GM06990 (cell line): Measurements from ENCODE around the gene RHOH.

ENCODE experiments used
- DNase-seq: peaks from one replicate; pipeline ENCODE4 v3.0.0-alpha.2; 2011; ENCODE audit not compliant: insufficient read length; ENCODE audit errors: extremely low read depth
- H3K27me3 ChIP-seq: replicated peaks from 2 replicates; pipeline ENCODE4 v1.6.0; 2011; ENCODE audit warnings: low read length; ENCODE audit not compliant: control insufficient read depth, insufficient read depth
- H3K36me3 ChIP-seq: 2 replicates; pipeline ENCODE4 v1.5.1; 2011; ENCODE audit warnings: low read length; ENCODE audit not compliant: control insufficient read depth, insufficient read depth
- H3K4me3 ChIP-seq: replicated peaks from 2 replicates; pipeline ENCODE4 v1.5.1; 2011; ENCODE audit warnings: low read depth, mild to moderate bottlenecking, control low read depth, low read length
- TF ChIP-seq, protein P1 (sequence below): IDR thresholded peaks from 2 replicates; pipeline ENCODE4 v1.5.1; 2011; ENCODE audit warnings: low read length, control low read depth, mild to moderate bottlenecking, inconsistent platforms; ENCODE audit not compliant: insufficient read depth, poor library complexity, severe bottlenecking

Gene RHOH

DNA sequence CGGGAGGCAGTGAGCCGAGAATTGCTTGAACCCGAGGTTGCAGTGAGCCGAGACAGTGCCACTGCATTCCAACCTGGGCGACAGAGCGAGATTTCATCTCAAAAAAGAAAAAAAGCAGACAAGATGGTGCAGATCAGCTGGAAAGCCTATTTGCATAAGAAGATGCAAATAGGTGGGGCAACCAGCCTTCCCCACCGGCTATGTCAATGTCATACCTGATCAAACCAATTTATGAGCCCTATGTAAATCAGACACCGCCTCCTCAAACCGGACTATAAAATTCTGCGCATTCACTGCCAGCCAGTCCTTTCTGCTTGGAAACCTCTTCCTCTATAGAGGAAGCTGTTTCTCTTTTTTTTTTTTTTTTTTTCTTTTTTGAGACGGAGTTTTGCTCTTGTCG is 73.8 kb downstream of the RHOH start:
- TF ChIP-seq, protein P1, sequence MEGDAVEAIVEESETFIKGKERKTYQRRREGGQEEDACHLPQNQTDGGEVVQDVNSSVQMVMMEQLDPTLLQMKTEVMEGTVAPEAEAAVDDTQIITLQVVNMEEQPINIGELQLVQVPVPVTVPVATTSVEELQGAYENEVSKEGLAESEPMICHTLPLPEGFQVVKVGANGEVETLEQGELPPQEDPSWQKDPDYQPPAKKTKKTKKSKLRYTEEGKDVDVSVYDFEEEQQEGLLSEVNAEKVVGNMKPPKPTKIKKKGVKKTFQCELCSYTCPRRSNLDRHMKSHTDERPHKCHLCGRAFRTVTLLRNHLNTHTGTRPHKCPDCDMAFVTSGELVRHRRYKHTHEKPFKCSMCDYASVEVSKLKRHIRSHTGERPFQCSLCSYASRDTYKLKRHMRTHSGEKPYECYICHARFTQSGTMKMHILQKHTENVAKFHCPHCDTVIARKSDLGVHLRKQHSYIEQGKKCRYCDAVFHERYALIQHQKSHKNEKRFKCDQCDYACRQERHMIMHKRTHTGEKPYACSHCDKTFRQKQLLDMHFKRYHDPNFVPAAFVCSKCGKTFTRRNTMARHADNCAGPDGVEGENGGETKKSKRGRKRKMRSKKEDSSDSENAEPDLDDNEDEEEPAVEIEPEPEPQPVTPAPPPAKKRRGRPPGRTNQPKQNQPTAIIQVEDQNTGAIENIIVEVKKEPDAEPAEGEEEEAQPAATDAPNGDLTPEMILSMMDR, result no peak
- no peak overlapping the region for H3K4me3 ChIP-seq
- no peak for DNase-seq
- H3K36me3 ChIP-seq, result no peaks in the 10 kb centered on the region
- no peaks in the 10 kb centered on the region for H3K27me3 ChIP-seq

DNA sequence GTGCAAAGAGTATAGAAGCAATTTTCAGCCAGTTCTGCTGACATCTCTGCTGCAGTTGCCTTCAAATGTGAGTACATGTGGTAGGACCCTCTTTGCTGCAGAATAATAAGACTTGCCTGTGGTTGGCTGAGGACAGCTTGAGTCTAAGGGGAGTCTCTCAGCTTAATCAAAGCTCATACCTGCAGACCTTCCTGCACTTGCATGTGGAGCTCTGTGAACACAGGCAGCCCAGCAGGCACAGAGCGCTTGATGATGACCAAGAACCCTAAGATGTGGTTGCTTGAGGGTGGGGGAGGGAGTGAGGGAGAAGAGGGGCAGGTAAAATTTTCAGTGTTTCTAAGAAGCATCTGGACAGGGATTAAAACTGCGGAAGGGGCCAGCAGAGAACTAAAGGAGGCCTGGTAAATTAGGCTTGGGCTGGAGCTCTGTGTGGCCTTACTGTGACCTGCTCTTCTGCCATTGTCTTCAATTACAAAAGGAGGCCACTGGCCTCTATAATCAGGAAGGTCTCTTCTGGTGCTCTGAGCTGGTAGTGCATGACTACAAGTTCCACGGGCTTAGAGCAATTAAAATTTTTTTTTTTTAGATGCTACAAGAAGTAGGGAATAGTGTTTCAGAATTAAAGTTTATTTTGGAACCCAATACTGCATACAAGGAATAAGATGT is 78.4 kb downstream of the RHOH start:
- TF ChIP-seq, protein P1, result no peak
- Histone ChIP-seq H3K36me3 (no peaks in the 10 kb centered on the region), H3K27me3 (no peaks in the 10 kb centered on the region), H3K4me3 (no peak overlapping the region)
- no peak for DNase-seq

DNA sequence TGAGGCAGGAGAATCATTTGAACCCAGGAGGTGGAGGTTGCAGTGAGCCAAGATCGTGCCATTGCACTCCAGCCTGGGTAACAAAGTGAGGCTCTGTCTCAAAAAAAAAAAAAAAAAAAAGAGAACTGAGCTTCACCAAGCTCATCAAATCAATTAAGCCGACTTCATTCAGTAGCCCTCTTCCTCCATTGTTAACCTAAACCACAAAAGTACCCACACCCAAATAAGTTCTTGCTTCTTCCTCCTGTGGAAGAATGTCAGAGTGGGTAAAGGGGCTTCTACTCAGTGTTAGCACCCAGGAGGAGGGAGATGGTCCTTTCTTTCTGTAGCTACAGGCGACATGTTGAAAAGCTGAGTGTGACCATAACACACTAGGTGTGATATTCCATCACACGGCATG is 79.7 kb downstream of the RHOH start:
- no peak for DNase-seq
- no peaks in the 10 kb centered on the region for H3K36me3 ChIP-seq
- no peak overlapping the region for H3K4me3 ChIP-seq
- TF ChIP-seq, protein P1, result no peak
- no peaks in the 10 kb centered on the region for H3K27me3 ChIP-seq

DNA sequence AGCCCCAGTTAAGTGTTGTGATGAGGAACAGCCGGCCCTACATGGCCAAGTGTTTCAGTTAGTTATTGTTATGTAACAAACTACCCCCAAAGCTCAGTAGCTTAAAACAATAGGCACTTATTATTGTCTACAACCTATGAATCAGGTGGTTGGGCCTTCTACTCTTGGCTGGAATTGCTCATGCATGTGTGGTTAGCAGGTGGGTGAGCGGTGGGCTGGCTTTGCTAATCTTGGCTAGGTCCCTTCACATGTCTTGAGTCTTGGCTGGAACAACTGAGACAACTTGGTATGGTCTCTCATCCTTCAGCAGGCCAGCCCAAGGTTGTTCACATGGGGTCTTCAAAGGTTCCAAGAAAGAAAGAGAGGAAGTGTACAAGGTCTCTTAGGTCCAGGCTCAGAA is 83.8 kb downstream of the RHOH start:
- H3K36me3 ChIP-seq, result no peaks in the 10 kb centered on the region
- TF ChIP-seq, protein P1, result no peak
- no peaks in the 10 kb centered on the region for H3K27me3 ChIP-seq
- no peak overlapping the region for H3K4me3 ChIP-seq
- DNase-seq, result no peak

DNA sequence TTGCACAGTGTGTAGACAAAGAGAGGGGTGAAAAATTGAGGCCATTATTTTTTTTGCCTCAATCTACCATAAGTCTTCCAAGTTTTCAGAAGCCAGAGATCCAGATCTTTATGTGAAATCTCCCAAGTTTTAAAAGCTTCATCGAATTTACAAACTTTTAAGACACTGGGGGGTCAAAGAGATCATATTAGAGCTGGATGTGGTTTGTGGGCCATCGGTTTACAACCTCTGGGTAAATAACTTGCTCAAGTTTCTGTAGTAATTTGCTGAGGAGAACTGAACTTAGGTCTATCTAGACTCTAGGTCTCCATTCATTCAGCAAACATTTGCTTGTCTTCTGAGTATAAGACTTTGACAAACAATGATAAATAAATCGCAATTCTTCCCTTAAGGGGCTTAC is 84.3 kb downstream of the RHOH start:
- no peak for DNase-seq
- H3K4me3 ChIP-seq, result no peak overlapping the region

More for the DNA sequence above, 84.3 kb downstream of the RHOH start:
- TF ChIP-seq, protein P1, result no peak
- H3K36me3 ChIP-seq, result no peaks in the 10 kb centered on the region
- H3K27me3 ChIP-seq, result no peaks in the 10 kb centered on the region
